ENCODE measurements around the gene CSKMT.
"Not testable (repeated sequence)": the region's sequence is repeated elsewhere in the genome, so short reads cannot be mapped to it uniquely, and the experiment has no call there.

CSKMT gene

GRCh38 chr11:62677714-62678113 is 12.6 kb downstream of the CSKMT start:
- Histone ChIP-seq H3K9ac (ENCODE audit: low read depth, low read length) (no peak overlapping the region), H3K9me3 (ENCODE audit: control insufficient read depth, insufficient read depth, low read length) (no peaks in the 10 kb centered on the region), H3K27me3 (ENCODE audit: control insufficient read depth, insufficient read depth, low read length) (no peaks in the 10 kb centered on the region), H3K36me3 (ENCODE audit: control insufficient read depth, insufficient read depth, low read length) (peaks cover 16% of the 10 kb centered on the region), H3K4me3 (ENCODE audit: low read depth, low read length) (peak overlapping the region; percentile 96), H3K4me1 (ENCODE audit: control insufficient read depth, insufficient read depth, low read length) (peaks cover 7% of the 10 kb centered on the region)

- Histone ChIP-seq H3K4me1 (ENCODE audit: control insufficient read depth, insufficient read depth, low read length) (peaks cover 5% of the 10 kb centered on the region), H3K9ac (ENCODE audit: low read depth, low read length) (peak overlapping the region; percentile 89), H3K4me3 (ENCODE audit: low read depth, low read length) (peak overlapping the region; percentile 96), H3K27me3 (ENCODE audit: control insufficient read depth, insufficient read depth, low read length) (no peaks in the 10 kb centered on the region), H3K36me3 (ENCODE audit: control insufficient read depth, insufficient read depth, low read length) (peaks cover 16% of the 10 kb centered on the region), H3K9me3 (ENCODE audit: control insufficient read depth, insufficient read depth, low read length) (no peaks in the 10 kb centered on the region)
Observed at GRCh38 chr11:62678433-62678769, 13.3 kb downstream of the CSKMT start.

- Histone ChIP-seq H3K4me3 (ENCODE audit: low read depth, low read length) (peak within 1 kb of the TSS; percentile 96), H3K4me1 (ENCODE audit: control insufficient read depth, insufficient read depth, low read length) (peaks cover 5% of the 10 kb centered on the region), H3K9me3 (ENCODE audit: control insufficient read depth, insufficient read depth, low read length) (no peaks in the 10 kb centered on the region), H3K36me3 (ENCODE audit: control insufficient read depth, insufficient read depth, low read length) (peaks cover 16% of the 10 kb centered on the region), H3K9ac (ENCODE audit: low read depth, low read length) (peak within 1 kb of the TSS; percentile 89), H3K27me3 (ENCODE audit: control insufficient read depth, insufficient read depth, low read length) (no peaks in the 10 kb centered on the region)
Observed at GRCh38 chr11:62678770-62679696, 13.9 kb downstream of the CSKMT start, which contains the start of gene UBXN1. TSS of gene UBXN1 (minus strand) at chr11:62679073. CDS start at chr11:62678923, 150 bp downstream.

- Histone ChIP-seq H3K27me3 (ENCODE audit: control insufficient read depth, insufficient read depth, low read length) (no peaks in the 10 kb centered on the region), H3K4me1 (ENCODE audit: control insufficient read depth, insufficient read depth, low read length) (peaks cover 5% of the 10 kb centered on the region), H3K9ac (ENCODE audit: low read depth, low read length) (no peak overlapping the region), H3K9me3 (ENCODE audit: control insufficient read depth, insufficient read depth, low read length) (no peaks in the 10 kb centered on the region), H3K36me3 (ENCODE audit: control insufficient read depth, insufficient read depth, low read length) (peaks cover 16% of the 10 kb centered on the region), H3K4me3 (ENCODE audit: low read depth, low read length) (no peak overlapping the region)
Observed at GRCh38 chr11:62680825-62681240, 15.7 kb downstream of the CSKMT start.

GRCh38 chr11:62682518-62682917 is 17.4 kb downstream of the CSKMT start:
- Histone ChIP-seq H3K36me3 (ENCODE audit: control insufficient read depth, insufficient read depth, low read length) (peaks cover 9% of the 10 kb centered on the region), H3K9ac (ENCODE audit: low read depth, low read length) (no peak overlapping the region), H3K4me3 (ENCODE audit: low read depth, low read length) (no peak overlapping the region), H3K4me1 (ENCODE audit: control insufficient read depth, insufficient read depth, low read length) (peaks cover 3% of the 10 kb centered on the region), H3K9me3 (ENCODE audit: control insufficient read depth, insufficient read depth, low read length) (no peaks in the 10 kb centered on the region), H3K27me3 (ENCODE audit: control insufficient read depth, insufficient read depth, low read length) (no peaks in the 10 kb centered on the region)

GRCh38 chr11:62687508-62688396 is 22.6 kb downstream of the CSKMT start:
- no peaks in the 10 kb centered on the region for H3K27me3 ChIP-seq (ENCODE audit: control insufficient read depth, insufficient read depth, low read length)
- H3K9ac ChIP-seq (ENCODE audit: low read depth, low read length): peak overlapping the region; percentile 24
- peaks cover 13% of the 10 kb centered on the region for H3K36me3 ChIP-seq (ENCODE audit: control insufficient read depth, insufficient read depth, low read length)
- peaks cover 4% of the 10 kb centered on the region for H3K4me1 ChIP-seq (ENCODE audit: control insufficient read depth, insufficient read depth, low read length)
- no peaks in the 10 kb centered on the region for H3K9me3 ChIP-seq (ENCODE audit: control insufficient read depth, insufficient read depth, low read length)
- H3K4me3 ChIP-seq (ENCODE audit: low read depth, low read length): no peak overlapping the region

- Histone ChIP-seq H3K4me3 (ENCODE audit: low read depth, low read length) (no peak overlapping the region), H3K4me1 (ENCODE audit: control insufficient read depth, insufficient read depth, low read length) (peaks cover 4% of the 10 kb centered on the region), H3K9me3 (ENCODE audit: control insufficient read depth, insufficient read depth, low read length) (no peaks in the 10 kb centered on the region), H3K9ac (ENCODE audit: low read depth, low read length) (no peak overlapping the region), H3K36me3 (ENCODE audit: control insufficient read depth, insufficient read depth, low read length) (peaks cover 15% of the 10 kb centered on the region), H3K27me3 (ENCODE audit: control insufficient read depth, insufficient read depth, low read length) (no peaks in the 10 kb centered on the region)
Observed at GRCh38 chr11:62688491-62688890, 23.4 kb downstream of the CSKMT start.

GRCh38 chr11:62689421-62690183 is 24.5 kb downstream of the CSKMT start, which contains the start of gene LRRN4CL:
TSS of gene LRRN4CL (minus strand) at chr11:62689530. CDS start at chr11:62688508, 1,022 bp downstream.
- Histone ChIP-seq H3K9me3 (ENCODE audit: control insufficient read depth, insufficient read depth, low read length) (no peaks in the 10 kb centered on the region), H3K9ac (ENCODE audit: low read depth, low read length) (no peak within 1 kb of the TSS), H3K4me1 (ENCODE audit: control insufficient read depth, insufficient read depth, low read length) (peaks cover 4% of the 10 kb centered on the region), H3K36me3 (ENCODE audit: control insufficient read depth, insufficient read depth, low read length) (peaks cover 19% of the 10 kb centered on the region), H3K27me3 (ENCODE audit: control insufficient read depth, insufficient read depth, low read length) (no peaks in the 10 kb centered on the region), H3K4me3 (ENCODE audit: low read depth, low read length) (no peak within 1 kb of the TSS)

- not testable (repeated sequence) for H3K9me3 ChIP-seq (ENCODE audit: control insufficient read depth, insufficient read depth, low read length); H3K4me3 ChIP-seq (ENCODE audit: low read depth, low read length); H3K9ac ChIP-seq (ENCODE audit: low read depth, low read length); H3K27me3 ChIP-seq (ENCODE audit: control insufficient read depth, insufficient read depth, low read length); H3K4me1 ChIP-seq (ENCODE audit: control insufficient read depth, insufficient read depth, low read length)
- peaks cover 19% of the 10 kb centered on the region for H3K36me3 ChIP-seq (ENCODE audit: control insufficient read depth, insufficient read depth, low read length)
Observed at GRCh38 chr11:62693624-62694023, 28.5 kb downstream of the CSKMT start.

- Histone ChIP-seq H3K9ac (ENCODE audit: low read depth, low read length) (no peak overlapping the region), H3K4me1 (ENCODE audit: control insufficient read depth, insufficient read depth, low read length) (peaks cover under 1% of the 10 kb centered on the region), H3K27me3 (ENCODE audit: control insufficient read depth, insufficient read depth, low read length) (no peaks in the 10 kb centered on the region), H3K9me3 (ENCODE audit: control insufficient read depth, insufficient read depth, low read length) (no peaks in the 10 kb centered on the region), H3K4me3 (ENCODE audit: low read depth, low read length) (no peak overlapping the region), H3K36me3 (ENCODE audit: control insufficient read depth, insufficient read depth, low read length) (peaks cover 19% of the 10 kb centered on the region)
Observed at GRCh38 chr11:62694455-62695167, 29.5 kb downstream of the CSKMT start.

Data from iPS-15b (cell line).